Liver (tissue), 9 donors: Measurements from ENCODE around the gene HIVEP3. TPM values are rescaled to one million over a fixed set of nuclear protein-coding genes. Genes with fewer than 3 reads are reported as not detected.

ENCODE experiments used
- DNase-seq: peaks from one replicate; pipeline ENCODE4 v3.0.0-alpha.2; 2017; ENCODE audit warnings: low spot score
- H3K27ac ChIP-seq, 2 donors: one replicate each; pipeline ENCODE4 v1.7.0; 2013; ENCODE audit warnings: inconsistent platforms in 2 of 2, low read length in 2 of 2, control low read depth in 1 of 2, low read depth in 1 of 2, mild to moderate bottlenecking in 1 of 2
- H3K27me3 ChIP-seq, 4 donors: one replicate each; pipeline versions ENCODE4 v1.6.1 to v1.7.0; 2013; ENCODE audit warnings: low read length in 3 of 4, inconsistent platforms in 1 of 4, mild to moderate bottlenecking in 1 of 4, moderate library complexity in 1 of 4; ENCODE audit not compliant: control insufficient read depth in 4 of 4, insufficient read depth in 4 of 4
- H3K36me3 ChIP-seq, 4 donors: one replicate each; pipeline versions ENCODE4 v1.6.1 to v1.7.0; 2013; ENCODE audit warnings: low read length in 3 of 4, mild to moderate bottlenecking in 3 of 4, low read depth in 1 of 4, moderate library complexity in 1 of 4; ENCODE audit not compliant: control insufficient read depth in 4 of 4, insufficient read depth in 3 of 4
- H3K4me1 ChIP-seq, 4 donors: one replicate each; pipeline versions ENCODE4 v1.6.1 to v1.7.0; 2013; ENCODE audit warnings: low read length in 3 of 4, mild to moderate bottlenecking in 3 of 4, moderate library complexity in 1 of 4; ENCODE audit not compliant: control insufficient read depth in 4 of 4, insufficient read depth in 4 of 4
- H3K4me3 ChIP-seq, 3 donors: one replicate each; pipeline versions ENCODE4 v1.6.1 to v1.7.0; 2013; ENCODE audit warnings: low read length in 3 of 3, control low read depth in 1 of 3, low read depth in 1 of 3, mild to moderate bottlenecking in 1 of 3
- H3K9ac ChIP-seq, 2 donors: one replicate each; pipeline ENCODE4 v1.7.0; 2013; ENCODE audit warnings: low read length in 2 of 2, mild to moderate bottlenecking in 2 of 2, moderate library complexity in 2 of 2, control low read depth in 1 of 2, low read depth in 1 of 2
- H3K9me3 ChIP-seq, 4 donors: one replicate each; pipeline versions ENCODE4 v1.6.1 to v1.7.0; 2013; ENCODE audit warnings: low read length in 3 of 4; ENCODE audit not compliant: control insufficient read depth in 4 of 4
- CTCF ChIP-seq: fragments of 150-350 bp; IDR thresholded peaks from 2 replicates; pipeline ENCODE4 v1.5.1; 2017; ENCODE audit warnings: improper control_type of control experiment, low read depth, low read length; ENCODE audit not compliant: missing input control
- EGR1 ChIP-seq, 2 donors: IDR thresholded peaks; 2 replicates each; pipeline ENCODE4 v1.6.1; 2016 to 2018; ENCODE audit warnings: antibody characterized with exemption in 2 of 2, low read depth in 2 of 2
- FOXA2 ChIP-seq: IDR thresholded peaks from 2 replicates; pipeline ENCODE4 v1.6.1; 2016; ENCODE audit warnings: antibody characterized with exemption
- GABPA ChIP-seq, 2 donors: IDR thresholded peaks in 1 of 2; conservative IDR thresholded peaks in 1 of 2; 2 replicates each; pipeline ENCODE4 v1.6.1; 2016; ENCODE audit warnings: antibody characterized with exemption in 2 of 2, mild to moderate bottlenecking in 1 of 2, moderate library complexity in 1 of 2
- HNF4A ChIP-seq, 2 donors: conservative IDR thresholded peaks; 2 replicates each; pipeline ENCODE4 v1.6.1; 2016; ENCODE audit warnings: antibody characterized with exemption in 2 of 2, mild to moderate bottlenecking in 2 of 2
- HNF4G ChIP-seq: IDR thresholded peaks from 2 replicates; pipeline ENCODE4 v1.6.1; 2016; ENCODE audit warnings: antibody characterized with exemption
- MAX ChIP-seq: IDR thresholded peaks from 2 replicates; pipeline ENCODE4 v1.6.1; 2016; ENCODE audit warnings: antibody characterized with exemption
- NR2F2 ChIP-seq: IDR thresholded peaks from 2 replicates; pipeline ENCODE4 v1.6.1; 2016; ENCODE audit warnings: antibody characterized with exemption
- REST ChIP-seq: IDR thresholded peaks from 2 replicates; pipeline ENCODE4 v1.6.1; 2016; ENCODE audit warnings: antibody characterized with exemption, mild to moderate bottlenecking
- RXRA ChIP-seq, 2 donors: IDR thresholded peaks; 2 replicates each; pipeline ENCODE4 v1.6.1; 2017 to 2018; ENCODE audit warnings: antibody characterized with exemption in 2 of 2, mild to moderate bottlenecking in 1 of 2
- SP1 ChIP-seq: IDR thresholded peaks from 2 replicates; pipeline ENCODE4 v1.6.1; 2018; ENCODE audit warnings: antibody characterized with exemption, mild to moderate bottlenecking
- TAF1 ChIP-seq: conservative IDR thresholded peaks from 2 replicates; pipeline ENCODE4 v1.6.1; 2016; ENCODE audit warnings: antibody characterized with exemption, mild to moderate bottlenecking
- YY1 ChIP-seq: IDR thresholded peaks from 2 replicates; pipeline ENCODE4 v1.6.1; 2016; ENCODE audit warnings: antibody characterized with exemption, mild to moderate bottlenecking
- ZBTB33 ChIP-seq: IDR thresholded peaks from 2 replicates; pipeline ENCODE4 v1.6.1; 2016; ENCODE audit warnings: antibody characterized with exemption
- WGBS: extraction: QIAGEN DNeasy Blood & Tissue Kit; methylation state at CpG from one replicate; pipeline ENCODE4 v1.1.7; 2013; 5-methylcytosine and 5-hydroxymethylcytosine counted together
- polyA plus RNA-seq, 2 donors: library from polyadenylated mRNA; stranded (reverse) in 1 of 2; unstranded in 1 of 2; fragments of 200-250 nt in 1 of 2; fragments of >200 nt in 1 of 2; fragmentation: Nextera tagmentation in 1 of 2; extraction: Ambion mirVana in 1 of 2; gene quantifications; one replicate each; pipeline versions ENCODE4 v1.2.1 to v1.2.3, GENCODE V29; 2013 to 2015
- total RNA-seq, 2 donors: library from RNA; depleted of rRNA; stranded (reverse); fragments of >200 nt; gene quantifications; one replicate each; pipeline ENCODE4 v1.2.3, GENCODE V29; 2014
- donor health status: healthy.
- donor health status: healthy.
- donor health status: healthy.
- donor health status: healthy.
- donor health status: healthy.

The HIVEP3 gene
- total and polyA plus RNA-seq, 4 donors, result 0.93 to 1.6 (median 1.4) TPM

GRCh38 chr1:41700581-41700980 lies 218.1 kb downstream of the HIVEP3 start:
- Histone ChIP-seq H3K4me1 (no peaks in the 10 kb centered on the region), H3K36me3 (no peaks in the 10 kb centered on the region), H3K9ac (no peak overlapping the region), H3K9me3 (no peaks in the 10 kb centered on the region), H3K27me3 (no peaks in the 10 kb centered on the region), H3K4me3 (no peak overlapping the region), H3K27ac (no peak overlapping the region)
- DNase-seq, result no peak
- TF ChIP-seq NR2F2 (no peak), EGR1 (IDR thresholded peaks at IDR 0.05; ENCODE audit: low read depth in 2 of 2) (no peak), YY1 (no peak), MAX (no peak), HNF4A (conservative IDR thresholded peaks at IDR 0.05) (no peak), ZBTB33 (no peak), FOXA2 (no peak), SP1 (no peak), HNF4G (no peak), CTCF (no peak), REST (no peak)
- WGBS, result 84% methylated on average over 5 of the region's 5 CpGs

- H3K9ac ChIP-seq, result no peak overlapping the region
- 95% methylated on average over 6 of the region's 6 CpGs for WGBS
- TF ChIP-seq FOXA2 (no peak), HNF4A (conservative IDR thresholded peaks at IDR 0.05) (no peak), RXRA (IDR thresholded peaks at IDR 0.05) (no peak), TAF1 (no peak), GABPA (IDR thresholded peaks at IDR 0.05 in 1 of 2, conservative IDR thresholded peaks at IDR 0.05 in 1 of 2) (no peak), ZBTB33 (no peak), NR2F2 (no peak)
- no peaks in the 10 kb centered on the region for H3K9me3 ChIP-seq
- no peaks in the 10 kb centered on the region for H3K36me3 ChIP-seq
- H3K27ac ChIP-seq, result no peak overlapping the region
- H3K4me3 ChIP-seq, result no peak overlapping the region
- no peaks in the 10 kb centered on the region for H3K4me1 ChIP-seq
- DNase-seq, result no peak
- H3K27me3 ChIP-seq, result no peaks in the 10 kb centered on the region
Measured at GRCh38 chr1:41699861-41700248, 218.9 kb downstream of the HIVEP3 start.
